Measurements from ENCODE around the gene SACS.

DNA sequence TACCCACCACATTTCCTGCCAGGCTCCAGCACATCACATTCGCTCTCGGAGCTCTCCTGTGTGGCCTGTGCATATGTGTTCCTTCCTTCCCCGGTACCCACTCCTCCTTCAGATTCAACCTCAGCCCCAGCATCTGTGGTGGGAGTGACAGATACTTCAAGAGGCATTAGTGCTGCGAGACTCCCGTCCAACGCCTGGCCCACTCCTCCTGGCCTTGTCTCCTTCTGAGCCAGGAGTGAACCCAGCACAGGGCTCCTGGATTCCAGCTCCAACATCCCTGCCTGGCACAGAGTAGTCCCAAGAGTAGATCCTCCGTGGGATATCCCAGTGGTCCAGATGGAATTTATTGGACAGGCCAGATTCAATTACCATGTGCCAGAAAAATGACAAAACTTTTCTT, 55.9 kb downstream of the SACS start:
- TF ChIP-seq, protein P1, sequence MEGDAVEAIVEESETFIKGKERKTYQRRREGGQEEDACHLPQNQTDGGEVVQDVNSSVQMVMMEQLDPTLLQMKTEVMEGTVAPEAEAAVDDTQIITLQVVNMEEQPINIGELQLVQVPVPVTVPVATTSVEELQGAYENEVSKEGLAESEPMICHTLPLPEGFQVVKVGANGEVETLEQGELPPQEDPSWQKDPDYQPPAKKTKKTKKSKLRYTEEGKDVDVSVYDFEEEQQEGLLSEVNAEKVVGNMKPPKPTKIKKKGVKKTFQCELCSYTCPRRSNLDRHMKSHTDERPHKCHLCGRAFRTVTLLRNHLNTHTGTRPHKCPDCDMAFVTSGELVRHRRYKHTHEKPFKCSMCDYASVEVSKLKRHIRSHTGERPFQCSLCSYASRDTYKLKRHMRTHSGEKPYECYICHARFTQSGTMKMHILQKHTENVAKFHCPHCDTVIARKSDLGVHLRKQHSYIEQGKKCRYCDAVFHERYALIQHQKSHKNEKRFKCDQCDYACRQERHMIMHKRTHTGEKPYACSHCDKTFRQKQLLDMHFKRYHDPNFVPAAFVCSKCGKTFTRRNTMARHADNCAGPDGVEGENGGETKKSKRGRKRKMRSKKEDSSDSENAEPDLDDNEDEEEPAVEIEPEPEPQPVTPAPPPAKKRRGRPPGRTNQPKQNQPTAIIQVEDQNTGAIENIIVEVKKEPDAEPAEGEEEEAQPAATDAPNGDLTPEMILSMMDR (IDR thresholded peaks at IDR 0.05): no peak
- no peak for TF ChIP-seq ZFX (IDR thresholded peaks at IDR 0.05; ENCODE audit: borderline replicate concordance)

Data from 22Rv1 (cell line).